ENCODE data around the gene ZNF23.
"Not testable (repeated sequence)": the region's sequence is repeated elsewhere in the genome, so short reads cannot be mapped to it uniquely, and the experiment has no call there.

DNA sequence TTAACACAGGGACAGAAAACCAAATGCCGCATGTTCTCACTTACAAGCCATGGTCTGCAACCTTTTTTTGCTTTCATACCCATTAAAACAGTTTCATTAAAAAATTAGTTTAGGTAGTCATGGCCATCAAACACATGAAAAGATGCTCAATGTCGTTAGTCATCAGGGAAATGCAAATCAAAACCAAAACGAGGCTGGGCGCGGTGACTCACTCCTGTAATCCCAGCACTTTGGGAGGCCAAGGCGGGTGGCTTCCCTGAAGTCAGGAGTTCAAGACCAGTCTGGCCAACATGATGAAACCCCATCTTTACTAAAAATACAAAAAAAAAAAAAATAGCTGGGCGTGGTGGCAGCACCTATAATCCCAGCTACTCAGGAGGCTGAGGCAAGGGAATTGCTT lies 42.0 kb upstream of the ZNF23 start:
- not testable (repeated sequence) for TF ChIP-seq POLR2A (IDR thresholded peaks at IDR 0.05)
- TF ChIP-seq, protein P1, sequence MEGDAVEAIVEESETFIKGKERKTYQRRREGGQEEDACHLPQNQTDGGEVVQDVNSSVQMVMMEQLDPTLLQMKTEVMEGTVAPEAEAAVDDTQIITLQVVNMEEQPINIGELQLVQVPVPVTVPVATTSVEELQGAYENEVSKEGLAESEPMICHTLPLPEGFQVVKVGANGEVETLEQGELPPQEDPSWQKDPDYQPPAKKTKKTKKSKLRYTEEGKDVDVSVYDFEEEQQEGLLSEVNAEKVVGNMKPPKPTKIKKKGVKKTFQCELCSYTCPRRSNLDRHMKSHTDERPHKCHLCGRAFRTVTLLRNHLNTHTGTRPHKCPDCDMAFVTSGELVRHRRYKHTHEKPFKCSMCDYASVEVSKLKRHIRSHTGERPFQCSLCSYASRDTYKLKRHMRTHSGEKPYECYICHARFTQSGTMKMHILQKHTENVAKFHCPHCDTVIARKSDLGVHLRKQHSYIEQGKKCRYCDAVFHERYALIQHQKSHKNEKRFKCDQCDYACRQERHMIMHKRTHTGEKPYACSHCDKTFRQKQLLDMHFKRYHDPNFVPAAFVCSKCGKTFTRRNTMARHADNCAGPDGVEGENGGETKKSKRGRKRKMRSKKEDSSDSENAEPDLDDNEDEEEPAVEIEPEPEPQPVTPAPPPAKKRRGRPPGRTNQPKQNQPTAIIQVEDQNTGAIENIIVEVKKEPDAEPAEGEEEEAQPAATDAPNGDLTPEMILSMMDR (IDR thresholded peaks at IDR 0.05), result not testable (repeated sequence)

Data from prostate gland (tissue), 2 donors.